ENCODE measurements around the gene CDON. TPM values are rescaled to one million over a fixed set of nuclear protein-coding genes. Genes with fewer than 3 reads are reported as not detected.

The CDON gene
- total and polyA plus RNA-seq, 9 of the 15 experiments (the other 6 are each of a cell fraction or from before 2014, with no cell fraction given) = 0.08 to 0.64 (median 0.40) TPM

DNA sequence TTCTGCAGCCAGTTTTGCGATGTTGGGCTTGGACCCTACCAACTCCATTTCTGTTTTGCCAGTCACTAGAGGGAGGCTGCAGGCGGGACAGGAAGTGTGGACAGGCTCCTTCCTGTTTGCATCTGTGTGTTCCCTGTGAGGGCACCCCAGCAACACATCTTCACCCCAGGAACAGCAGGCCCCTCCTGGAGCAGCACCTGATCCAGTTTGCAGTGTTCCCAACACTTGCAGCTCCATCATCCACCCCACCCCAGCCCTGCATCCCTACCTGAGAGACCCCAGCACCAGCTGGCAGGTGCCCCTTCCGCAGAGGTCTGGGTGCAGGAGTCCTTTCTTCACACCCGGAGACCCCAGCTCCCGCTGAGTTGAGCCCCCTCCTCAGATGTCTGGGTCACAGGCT is 124.2 kb downstream of the CDON start (continued):
- TF ChIP-seq GABPA (tag; conservative IDR thresholded peaks at IDR 0.05; ENCODE audit: low read depth) (peak; percentile 73), HCFC1 (IDR thresholded peaks at IDR 0.05; ENCODE audit: low read depth, low read length) (0 out of 2 replicates have a peak, but pooled peaks have one; percentile 29)

GRCh38 chr11:125935618-125936199 is 127.0 kb downstream of the CDON start:
- BruUV-seq (replicated peaks) = no TSS peak
- peak overlapping the region; percentile 61; the same call in 1 of the 2 replicates for H2AFZ ChIP-seq (ENCODE audit: low read depth, low read length)
- peak overlapping the region in 1 of 2 experiments; percentile 47; a peak in 1 of 4 replicates for H3K9ac ChIP-seq (ENCODE audit: insufficient read depth in 1 of 2, low read depth in 2 of 2, low read length in 2 of 2)
- no peaks in the 10 kb centered on the region for H3K9me1 ChIP-seq (ENCODE audit: control insufficient read depth, insufficient read depth, low read length)
- no peaks in the 10 kb centered on the region for H3K79me2 ChIP-seq (ENCODE audit: control insufficient read depth, insufficient read depth, low read length)
- 24% methylated on average over 11 of the region's 12 CpGs for WGBS (ENCODE audit: insufficient coverage, low coverage, missing lambda C conversion rate)
- ATAC-seq = peak; percentile 23; the same call in 1 of the 3 replicates
- no peak overlapping the region for H3K4me3 ChIP-seq
- intact Hi-C loops (cut with micrococcal nuclease) (no loop called here), in situ Hi-C loops (cut with MboI) (no loop called here)
- no peak for DNase-seq (ENCODE audit: extremely low read depth in 1 of 4, low spot score in 3 of 4)
- H3K4me1 ChIP-seq (replicated peaks in 1 of 2; ENCODE audit: control insufficient read depth in 2 of 2, insufficient read depth in 2 of 2, low read length in 2 of 2) = peaks cover 4 to 9% of the 10 kb centered on the region in 2 experiments; a peak in 4 of 5 replicates
- ChIA-PET CTCF (ENCODE audit: low intra/inter-chr PET ratio) (no interaction called here), POLR2A (no interaction called here)
- no peak overlapping the region for H3K4me2 ChIP-seq (ENCODE audit: insufficient read depth, low read length)
- H3K27ac ChIP-seq (ENCODE audit: extremely low read depth, low read depth, low read length) = no peak overlapping the region
- no peaks in the 10 kb centered on the region for H3K9me3 ChIP-seq (replicated peaks; ENCODE audit: control insufficient read depth, insufficient read depth, low read depth, low read length)
- H4K20me1 ChIP-seq (replicated peaks; ENCODE audit: control insufficient read depth, insufficient read depth, low read length) = no peaks in the 10 kb centered on the region
- no peak for FAIRE-seq
- H3K27me3 ChIP-seq (ENCODE audit: control insufficient read depth in 2 of 2, insufficient read depth in 2 of 2, low read length in 2 of 2) = no peaks in the 10 kb centered on the region; a peak in 2 of 5 replicates
- no peaks in the 10 kb centered on the region for H3K36me3 ChIP-seq (ENCODE audit: control insufficient read depth, insufficient read depth, low read length)
- TF ChIP-seq MLLT1 (IDR thresholded peaks at IDR 0.05) = peak in 1 of 2 experiments; percentile 37; a peak in 1 of 4 replicates
- TF ChIP-seq ZNF232 (CRISPR knock-in tag; IDR thresholded peaks at IDR 0.05) = no peak
- TF ChIP-seq ZNF134 (CRISPR knock-in tag; conservative IDR thresholded peaks at IDR 0.05) = no peak
- TF ChIP-seq SAFB2 (IDR thresholded peaks at IDR 0.05; ENCODE audit: borderline replicate concordance, low read depth, low read length, severe bottlenecking) = no peak
- no peak for TF ChIP-seq TOE1 (IDR thresholded peaks at IDR 0.05; ENCODE audit: borderline replicate concordance)
- no peak for TF ChIP-seq TOE1 (CRISPR knock-in tag; IDR thresholded peaks at IDR 0.05; ENCODE audit: borderline replicate concordance, low read depth)
